ENCODE results near the gene ADD1. TPM values are rescaled to one million over a fixed set of nuclear protein-coding genes. Genes with fewer than 3 reads are reported as not detected.

Gene ADD1
- total and polyA plus RNA-seq, 2 donors (not counting 1 experiment from before 2014, with no cell fraction given), result 302 to 383 TPM

DNA sequence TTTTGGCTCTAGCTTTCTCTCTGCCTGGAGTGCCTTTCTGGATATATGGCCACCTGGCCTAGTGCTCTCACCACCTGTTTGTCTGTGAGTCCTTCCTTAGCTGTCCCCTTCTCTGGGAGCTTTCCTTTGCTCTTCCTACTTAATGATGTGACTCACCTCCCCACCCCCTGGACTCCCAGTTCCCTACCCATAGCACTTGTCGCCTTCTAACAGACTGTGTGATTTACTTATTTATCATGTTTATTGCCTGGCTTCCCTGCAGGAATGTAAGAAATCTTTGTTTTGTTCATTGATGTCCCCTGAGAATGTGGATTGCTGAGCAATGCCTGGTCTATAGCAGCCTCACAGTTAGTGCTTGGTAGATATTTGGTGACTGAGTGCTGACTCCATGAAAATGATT is 18.9 kb downstream of the ADD1 start:
- ATAC-seq (ENCODE audit: low read depth) (no peak), DNase-seq (no peak)
- H2AFZ ChIP-seq (ENCODE audit: insufficient read depth, low read depth, low read length, poor library complexity, severe bottlenecking), result no peak overlapping the region
- peaks cover 88% of the 10 kb centered on the region for H3K4me1 Mint-ChIP-seq
- CTCF ChIA-PET, result interaction anchor here (0.5 to 2.5 kb wide), 8 partner anchors 9 to 257 kb away, joined by 3 to 13 read pairs (median 4); no protein-coding TSS in a partner anchor
- intact Hi-C loops (cut with micrococcal nuclease), result no loop called here
- no peak overlapping the region for H3K4me3 ChIP-seq (ENCODE audit: control extremely low read depth in 1 of 5, extremely low read depth in 1 of 5, insufficient read depth in 1 of 5, low read depth in 2 of 5, low read length in 4 of 5)
- H3K27me3 ChIP-seq (replicated peaks in 1 of 4; ENCODE audit: control extremely low read depth in 1 of 4, control insufficient read depth in 3 of 4, insufficient read depth in 4 of 4, low read length in 3 of 4), result no peaks in the 10 kb centered on the region
- peaks cover 0 to 21% of the 10 kb centered on the region in 2 experiments for H3K36me3 ChIP-seq (replicated peaks in 1 of 2; ENCODE audit: control extremely low read depth in 1 of 2, control insufficient read depth in 1 of 2, extremely low read depth in 1 of 2, insufficient read depth in 2 of 2, low read length in 1 of 2)
- H3K79me2 ChIP-seq (ENCODE audit: control insufficient read depth, insufficient read depth, low read length), result peaks cover 100% of the 10 kb centered on the region
- POLR2A ChIA-PET, result interaction anchor here (0.6 to 2.8 kb wide), 3 partner anchors 12 to 110 kb away, joined by 4 to 7 read pairs (median 4); no protein-coding TSS in a partner anchor
- TF ChIP-seq EZH2 (IDR thresholded peaks at IDR 0.05; ENCODE audit: borderline replicate concordance, insufficient read depth, low read depth, low read length, poor library complexity, severe bottlenecking), result no peak
- TF ChIP-seq, protein P1, sequence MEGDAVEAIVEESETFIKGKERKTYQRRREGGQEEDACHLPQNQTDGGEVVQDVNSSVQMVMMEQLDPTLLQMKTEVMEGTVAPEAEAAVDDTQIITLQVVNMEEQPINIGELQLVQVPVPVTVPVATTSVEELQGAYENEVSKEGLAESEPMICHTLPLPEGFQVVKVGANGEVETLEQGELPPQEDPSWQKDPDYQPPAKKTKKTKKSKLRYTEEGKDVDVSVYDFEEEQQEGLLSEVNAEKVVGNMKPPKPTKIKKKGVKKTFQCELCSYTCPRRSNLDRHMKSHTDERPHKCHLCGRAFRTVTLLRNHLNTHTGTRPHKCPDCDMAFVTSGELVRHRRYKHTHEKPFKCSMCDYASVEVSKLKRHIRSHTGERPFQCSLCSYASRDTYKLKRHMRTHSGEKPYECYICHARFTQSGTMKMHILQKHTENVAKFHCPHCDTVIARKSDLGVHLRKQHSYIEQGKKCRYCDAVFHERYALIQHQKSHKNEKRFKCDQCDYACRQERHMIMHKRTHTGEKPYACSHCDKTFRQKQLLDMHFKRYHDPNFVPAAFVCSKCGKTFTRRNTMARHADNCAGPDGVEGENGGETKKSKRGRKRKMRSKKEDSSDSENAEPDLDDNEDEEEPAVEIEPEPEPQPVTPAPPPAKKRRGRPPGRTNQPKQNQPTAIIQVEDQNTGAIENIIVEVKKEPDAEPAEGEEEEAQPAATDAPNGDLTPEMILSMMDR (IDR thresholded peaks at IDR 0.05), result no peak
- H3K27ac ChIP-seq (ENCODE audit: low read length in 2 of 2), result peak overlapping the region in 1 of 2 donors; percentile 76
- peak overlapping the region; percentile 28 for H3K9ac ChIP-seq (ENCODE audit: low read length)
- peak overlapping the region; percentile 51 for H3K4me2 ChIP-seq (replicated peaks; ENCODE audit: low read depth, low read length, poor library complexity, severe bottlenecking)
- H3K27me3 Mint-ChIP-seq, result no peaks in the 10 kb centered on the region
- no CpG with 5 or more reads among the region's 1 CpG for WGBS (ENCODE audit: insufficient coverage)
- no peaks in the 10 kb centered on the region for H3K9me3 Mint-ChIP-seq (ENCODE audit: insufficient read depth)
- H3K27ac Mint-ChIP-seq, result peak overlapping the region; percentile 38
- H4K20me1 ChIP-seq (ENCODE audit: control insufficient read depth, insufficient read depth, low read length, poor library complexity, severe bottlenecking), result peaks cover 87% of the 10 kb centered on the region
- H3K4me1 ChIP-seq (ENCODE audit: control insufficient read depth in 2 of 2, insufficient read depth in 2 of 2, low read length in 2 of 2), result peaks cover 85 to 91% of the 10 kb centered on the region in 2 donors
- peaks cover 0 to 5% (median 0%) of the 10 kb centered on the region in 3 donors for H3K9me3 ChIP-seq (ENCODE audit: control extremely low read depth in 1 of 3, control insufficient read depth in 2 of 3, insufficient read depth in 1 of 3, low read length in 2 of 3)
- H3K4me3 Mint-ChIP-seq, result peak overlapping the region; percentile 0

DNA sequence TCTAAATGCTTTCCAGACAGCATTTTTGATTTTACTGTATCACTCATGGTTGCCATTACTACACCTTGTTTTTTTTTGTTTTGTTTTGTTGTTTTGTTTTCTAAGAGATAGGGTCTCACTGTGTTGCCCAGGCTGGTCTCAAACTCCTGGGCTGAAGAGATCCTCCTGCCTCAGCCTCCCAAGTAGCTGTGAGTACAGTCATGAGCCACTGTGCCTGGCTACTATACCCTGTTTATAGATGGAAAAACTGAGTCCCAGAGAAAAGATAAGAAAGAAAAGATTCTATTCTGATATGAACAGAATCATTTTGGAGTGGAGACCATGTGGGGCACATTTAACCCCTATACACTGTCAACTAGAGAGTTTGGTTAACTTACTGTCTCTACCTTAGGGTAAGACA is 20.0 kb downstream of the ADD1 start:
- POLR2A ChIA-PET, result no interaction called here

More for the DNA sequence above, 20.0 kb downstream of the ADD1 start:
- TF ChIP-seq, protein P1 (IDR thresholded peaks at IDR 0.05), result no peak
- no peak for TF ChIP-seq EZH2 (IDR thresholded peaks at IDR 0.05; ENCODE audit: borderline replicate concordance, insufficient read depth, low read depth, low read length, poor library complexity, severe bottlenecking)
- Histone ChIP-seq H3K9ac (ENCODE audit: low read length) (no peak overlapping the region), H4K20me1 (ENCODE audit: control insufficient read depth, insufficient read depth, low read length, poor library complexity, severe bottlenecking) (peaks cover 89% of the 10 kb centered on the region), H3K4me2 (replicated peaks; ENCODE audit: low read depth, low read length, poor library complexity, severe bottlenecking) (peak overlapping the region; percentile 51), H2AFZ (ENCODE audit: insufficient read depth, low read depth, low read length, poor library complexity, severe bottlenecking) (no peak overlapping the region), H3K9me3 (ENCODE audit: control extremely low read depth in 1 of 3, control insufficient read depth in 2 of 3, insufficient read depth in 1 of 3, low read length in 2 of 3) (peaks cover 0 to 5% (median 0%) of the 10 kb centered on the region in 3 donors), H3K27me3 (replicated peaks in 1 of 4; ENCODE audit: control extremely low read depth in 1 of 4, control insufficient read depth in 3 of 4, insufficient read depth in 4 of 4, low read length in 3 of 4) (no peaks in the 10 kb centered on the region), H3K79me2 (ENCODE audit: control insufficient read depth, insufficient read depth, low read length) (peaks cover 100% of the 10 kb centered on the region), H3K4me1 (ENCODE audit: control insufficient read depth in 2 of 2, insufficient read depth in 2 of 2, low read length in 2 of 2) (peaks cover 83 to 91% of the 10 kb centered on the region in 2 donors), H3K36me3 (replicated peaks in 1 of 2; ENCODE audit: control extremely low read depth in 1 of 2, control insufficient read depth in 1 of 2, extremely low read depth in 1 of 2, insufficient read depth in 2 of 2, low read length in 1 of 2) (peaks cover 0 to 21% of the 10 kb centered on the region in 2 experiments), H3K4me3 (ENCODE audit: control extremely low read depth in 1 of 5, extremely low read depth in 1 of 5, insufficient read depth in 1 of 5, low read depth in 2 of 5, low read length in 4 of 5) (no peak overlapping the region), H3K27ac (ENCODE audit: low read length in 2 of 2) (peak overlapping the region in 1 of 2 donors; percentile 76)
- intact Hi-C loops (cut with micrococcal nuclease), result no loop called here
- ATAC-seq (ENCODE audit: low read depth) (no peak), DNase-seq (no peak)
- Mint-ChIP-seq H3K4me1 (peaks cover 88% of the 10 kb centered on the region), H3K9me3 (ENCODE audit: insufficient read depth) (no peaks in the 10 kb centered on the region), H3K4me3 (no peak overlapping the region), H3K27me3 (no peaks in the 10 kb centered on the region), H3K27ac (no peak overlapping the region)
- CTCF ChIA-PET, result no interaction called here
